ENCODE data around the gene MAN1A1. TPM values are rescaled to one million over a fixed set of nuclear protein-coding genes. Genes with fewer than 3 reads are reported as not detected.

MAN1A1 gene
- total RNA-seq, 1 experiment from 2014 or later = 14.1 TPM

DNA sequence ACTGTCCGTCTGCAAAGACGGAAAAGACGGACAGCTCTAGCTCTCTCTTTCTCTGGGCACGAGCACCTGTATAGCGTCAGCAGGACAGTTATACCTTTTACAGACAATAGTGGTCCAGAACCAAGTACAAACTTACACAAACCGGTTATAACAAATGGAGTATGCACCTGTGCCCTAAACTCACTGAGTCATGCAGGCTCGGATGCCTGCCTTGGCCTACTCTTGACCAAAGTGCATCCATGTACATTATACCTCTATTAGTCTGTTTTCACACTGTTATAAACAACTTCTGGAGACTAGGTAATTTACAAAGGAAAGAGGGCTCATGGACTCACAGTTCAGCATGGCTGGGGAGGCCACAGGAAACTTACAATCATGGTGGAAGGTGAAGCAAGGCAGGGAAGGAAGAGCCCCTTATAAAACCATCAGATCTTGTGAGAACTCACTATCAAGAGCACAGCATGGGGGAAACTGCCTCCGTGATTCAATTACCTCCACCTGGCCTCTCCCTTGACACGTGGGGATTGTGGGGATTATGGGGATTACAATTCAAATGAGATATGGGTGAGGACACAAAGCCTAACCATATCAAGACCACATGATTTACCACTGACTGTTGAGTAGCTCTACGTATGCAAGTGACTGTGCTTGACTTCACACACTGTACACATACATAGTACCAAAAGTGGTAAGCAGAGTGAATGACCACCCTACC, 23.1 kb downstream of the MAN1A1 start:
- DNase-seq (ENCODE audit: low spot score) = no peak

DNA sequence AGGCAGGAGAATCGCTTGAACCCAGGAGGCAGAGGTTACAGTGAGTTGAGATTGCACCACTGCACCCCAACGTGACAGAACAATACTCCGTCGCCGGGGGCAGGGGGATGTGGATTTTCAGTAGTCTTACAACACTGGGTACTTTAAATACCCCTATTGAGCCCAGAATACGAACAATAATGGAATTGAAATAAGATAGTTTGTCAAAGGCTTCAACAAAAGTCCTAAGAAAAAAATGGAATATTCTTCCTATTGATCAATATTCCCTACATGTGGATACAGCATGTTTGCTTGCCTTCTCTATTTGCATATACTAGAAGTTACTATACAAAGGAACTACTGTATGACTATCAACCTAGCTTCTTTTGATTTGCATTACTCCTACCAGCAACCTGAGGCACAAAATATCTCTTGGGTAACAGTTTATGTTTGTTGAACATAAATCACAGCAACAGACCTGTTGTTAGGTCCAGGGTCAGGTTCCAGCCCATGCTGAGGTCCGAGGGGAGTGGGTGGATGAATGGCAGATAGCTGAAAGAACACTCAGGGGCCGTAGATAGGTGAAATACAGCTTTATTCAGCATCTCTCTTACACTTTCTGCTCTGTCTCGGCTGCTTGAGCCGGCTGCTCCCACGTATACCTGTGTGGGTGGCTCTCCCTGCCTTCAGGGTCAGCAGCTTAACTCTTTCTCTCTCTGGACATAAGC, 23.8 kb downstream of the MAN1A1 start:
- DNase-seq (ENCODE audit: low spot score) = no peak

DNA sequence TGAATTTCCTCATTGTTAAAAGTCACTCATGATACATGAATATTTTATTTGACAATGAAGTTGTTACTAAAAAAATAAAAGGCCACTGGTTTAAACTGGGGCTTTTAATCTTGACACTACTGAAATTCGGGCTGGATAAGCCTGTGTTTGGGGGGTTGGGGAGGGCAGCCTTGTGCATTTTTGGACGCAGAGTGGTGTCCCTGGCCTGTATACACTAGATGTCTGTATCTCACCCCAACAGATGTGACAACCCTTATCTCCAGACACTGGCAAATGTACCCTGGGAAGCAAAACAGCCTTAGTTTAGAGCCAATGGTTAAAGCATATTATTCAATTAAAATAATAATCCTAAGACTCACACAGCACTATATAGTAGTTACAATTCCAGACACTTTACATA, 24.8 kb downstream of the MAN1A1 start:
- no peak for DNase-seq (ENCODE audit: low spot score)

DNA sequence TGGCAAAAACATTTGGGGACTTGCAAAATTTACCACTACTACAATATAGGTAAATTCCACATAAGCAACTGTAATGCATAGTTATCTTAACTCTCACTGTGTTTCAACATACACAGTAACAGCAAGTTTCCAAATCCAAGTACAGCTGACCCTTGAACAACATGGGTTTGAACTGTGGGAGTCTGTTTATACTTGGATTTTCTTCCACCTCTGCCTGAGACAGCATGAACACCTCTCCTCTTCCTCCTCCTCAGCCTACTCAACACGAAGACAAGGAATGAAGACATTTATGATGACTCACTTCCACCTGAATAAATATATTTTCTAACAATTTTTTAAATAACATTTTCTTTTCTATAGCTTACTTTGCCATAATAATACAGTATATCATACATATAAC, 25.6 kb downstream of the MAN1A1 start:
- DNase-seq (ENCODE audit: low spot score) = no peak

DNA sequence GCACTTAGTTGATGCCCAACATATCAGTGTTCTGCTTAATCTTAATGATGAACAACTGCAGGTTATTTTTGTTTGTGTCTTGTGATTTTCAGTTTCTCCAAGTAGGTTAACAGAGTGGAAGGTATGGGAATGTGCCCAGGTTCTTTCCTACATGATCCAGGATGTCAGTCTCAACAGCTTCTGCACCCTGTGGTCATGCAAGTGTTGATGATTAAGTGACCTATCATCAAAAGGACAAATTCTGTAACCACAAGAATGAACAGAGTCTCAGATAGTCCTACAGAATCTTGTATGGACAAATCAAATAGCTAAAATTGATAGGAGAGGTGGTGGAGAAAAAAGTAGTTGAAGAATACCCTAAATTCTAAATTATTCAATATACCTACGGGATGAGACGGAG, 26.1 kb downstream of the MAN1A1 start:
- DNase-seq (ENCODE audit: low spot score) = no peak

DNA sequence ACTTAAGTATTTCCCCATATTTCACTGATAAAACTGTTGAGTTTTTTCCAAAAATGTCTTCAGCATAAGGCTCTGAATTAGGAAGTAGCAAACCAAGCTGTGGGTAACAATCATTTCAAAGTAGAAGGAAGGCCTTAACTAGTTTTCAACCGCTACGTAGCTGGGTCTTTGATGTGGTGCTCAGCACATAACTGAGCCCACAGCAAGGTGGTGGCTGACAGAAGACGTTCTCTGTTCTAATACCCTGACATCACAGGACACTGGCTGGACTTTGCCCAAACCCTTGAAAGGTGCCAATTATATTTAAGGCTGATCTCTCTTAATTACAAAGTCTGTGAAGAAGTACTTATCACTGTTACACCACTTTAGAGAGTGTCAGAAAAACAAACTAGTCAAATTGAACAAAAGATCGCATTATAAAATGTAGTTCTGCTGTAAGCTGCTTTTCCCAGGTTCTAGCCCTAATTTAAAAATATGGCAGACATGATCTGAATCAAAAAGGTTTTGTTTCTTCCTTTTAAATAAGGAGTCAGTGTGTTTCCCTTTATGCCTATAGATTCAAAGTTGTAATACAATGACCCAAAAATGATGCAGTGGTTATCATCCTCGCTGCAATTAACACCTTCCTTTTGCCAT, 26.7 kb downstream of the MAN1A1 start:
- DNase-seq (ENCODE audit: low spot score) = no peak

DNA sequence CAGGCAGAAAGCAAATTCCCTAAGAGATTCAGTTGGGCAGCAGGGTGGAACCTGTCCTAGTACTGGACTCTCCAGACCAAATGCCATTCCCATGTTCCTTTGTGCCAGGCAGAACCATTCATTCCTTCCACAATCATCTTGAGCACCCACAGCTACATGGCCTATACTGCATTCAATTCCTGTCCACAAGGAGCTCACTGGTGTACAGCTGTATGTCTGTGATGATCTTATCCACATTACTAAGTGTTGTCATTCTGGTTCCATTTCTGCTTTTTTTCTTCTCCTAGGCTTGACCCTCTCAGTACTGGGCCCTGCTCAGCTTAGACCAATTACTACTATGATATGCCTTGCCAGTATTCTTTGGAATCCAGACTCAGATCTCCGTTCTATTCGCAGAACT, 27.5 kb downstream of the MAN1A1 start:
- DNase-seq (ENCODE audit: low spot score) = no peak

DNA sequence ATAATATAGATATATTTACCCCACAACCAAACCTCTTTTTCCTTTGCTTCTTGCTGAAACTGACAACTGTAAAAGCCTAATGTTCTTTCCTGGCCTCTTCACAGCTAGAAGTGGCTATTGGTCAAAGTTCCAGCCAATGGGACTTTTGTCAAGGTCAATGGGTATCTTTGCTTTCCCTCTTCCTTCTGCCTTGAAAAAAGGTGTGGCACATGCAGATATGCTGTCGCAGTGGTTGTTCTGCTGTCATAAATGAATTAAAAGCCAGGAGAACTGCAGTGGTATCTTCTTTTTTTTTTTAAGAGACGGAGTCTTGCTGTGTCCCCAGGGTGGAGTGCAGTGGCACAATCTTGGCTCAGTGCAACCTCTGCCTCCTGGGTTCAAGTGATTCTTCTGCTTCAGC, 29.9 kb downstream of the MAN1A1 start:
- DNase-seq (ENCODE audit: low spot score) = no peak

DNA sequence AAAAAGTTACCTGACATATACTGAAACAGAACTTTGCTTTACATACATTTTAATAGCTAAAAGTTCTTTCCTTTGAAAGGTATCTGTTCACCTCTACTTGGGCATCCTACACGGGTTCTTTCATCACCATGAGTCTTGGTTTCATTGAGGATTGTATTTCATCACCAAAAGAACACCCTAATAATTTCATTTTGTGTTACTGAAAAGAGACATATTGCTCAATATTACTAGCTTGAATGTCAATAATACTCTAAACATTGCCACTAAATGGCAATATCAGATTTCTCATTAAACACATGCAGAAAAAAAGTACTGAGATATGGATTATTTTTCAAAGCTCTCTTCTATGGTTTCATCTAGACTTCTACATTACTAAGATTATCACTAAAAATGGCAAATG, 30.8 kb downstream of the MAN1A1 start:
- DNase-seq (ENCODE audit: low spot score) = no peak

DNA sequence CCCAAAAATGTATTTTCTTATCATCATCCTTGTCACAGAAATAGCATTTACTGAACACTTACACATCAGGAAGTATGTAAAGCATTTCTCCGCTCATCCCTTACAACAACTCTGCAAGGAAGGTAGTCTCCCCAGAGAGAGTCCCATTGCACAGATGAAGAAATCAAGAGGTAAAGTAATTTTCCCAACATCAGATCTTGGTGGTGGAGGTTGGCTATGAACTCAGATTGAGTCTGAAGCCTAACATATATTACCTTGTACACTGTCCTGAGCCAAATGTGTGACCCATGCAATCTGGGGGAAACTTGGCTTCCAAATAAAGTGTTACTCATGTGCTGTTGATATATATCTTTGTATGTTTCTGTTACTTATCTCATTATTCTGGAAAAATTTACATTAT, 31.4 kb downstream of the MAN1A1 start:
- no peak for DNase-seq (ENCODE audit: low spot score)

DNA sequence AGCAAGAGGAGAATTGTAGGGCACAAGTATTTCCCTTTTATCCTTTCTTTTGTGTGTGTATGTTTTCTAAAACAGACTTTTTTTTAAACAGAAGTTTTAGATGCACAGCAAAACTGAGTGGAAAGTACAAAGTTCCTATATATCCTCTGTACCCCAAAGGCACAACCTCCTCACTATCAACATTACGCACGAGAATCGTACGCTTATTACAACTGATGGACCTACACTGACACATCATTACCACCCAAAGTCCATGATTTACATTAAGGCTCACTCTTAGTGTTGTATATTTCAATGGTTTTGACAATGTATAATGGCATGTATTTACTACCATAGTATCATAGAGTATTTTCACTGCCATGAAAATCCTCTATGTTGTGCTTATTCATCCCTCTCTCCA, 32.6 kb downstream of the MAN1A1 start:
- DNase-seq (ENCODE audit: low spot score) = no peak

DNA sequence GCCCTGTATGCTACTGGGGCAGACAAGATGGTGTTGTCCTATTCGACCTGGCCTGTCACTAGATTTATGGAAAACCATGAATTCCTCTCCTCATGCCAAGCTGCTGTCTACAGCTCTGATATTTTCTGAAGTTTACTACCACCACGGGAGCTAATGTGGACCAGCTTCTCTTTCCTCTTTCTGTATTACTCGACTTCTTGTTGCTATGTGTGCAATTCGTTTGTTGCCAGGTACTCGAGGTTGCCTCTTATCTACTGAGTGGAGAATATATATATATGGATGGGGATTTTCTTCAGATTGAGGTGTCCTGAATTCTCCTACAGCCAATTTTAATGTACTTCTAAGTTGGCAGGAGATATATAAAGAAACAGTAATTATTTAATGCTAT, 34.7 kb downstream of the MAN1A1 start:
- no peak for DNase-seq (ENCODE audit: low spot score)

DNA sequence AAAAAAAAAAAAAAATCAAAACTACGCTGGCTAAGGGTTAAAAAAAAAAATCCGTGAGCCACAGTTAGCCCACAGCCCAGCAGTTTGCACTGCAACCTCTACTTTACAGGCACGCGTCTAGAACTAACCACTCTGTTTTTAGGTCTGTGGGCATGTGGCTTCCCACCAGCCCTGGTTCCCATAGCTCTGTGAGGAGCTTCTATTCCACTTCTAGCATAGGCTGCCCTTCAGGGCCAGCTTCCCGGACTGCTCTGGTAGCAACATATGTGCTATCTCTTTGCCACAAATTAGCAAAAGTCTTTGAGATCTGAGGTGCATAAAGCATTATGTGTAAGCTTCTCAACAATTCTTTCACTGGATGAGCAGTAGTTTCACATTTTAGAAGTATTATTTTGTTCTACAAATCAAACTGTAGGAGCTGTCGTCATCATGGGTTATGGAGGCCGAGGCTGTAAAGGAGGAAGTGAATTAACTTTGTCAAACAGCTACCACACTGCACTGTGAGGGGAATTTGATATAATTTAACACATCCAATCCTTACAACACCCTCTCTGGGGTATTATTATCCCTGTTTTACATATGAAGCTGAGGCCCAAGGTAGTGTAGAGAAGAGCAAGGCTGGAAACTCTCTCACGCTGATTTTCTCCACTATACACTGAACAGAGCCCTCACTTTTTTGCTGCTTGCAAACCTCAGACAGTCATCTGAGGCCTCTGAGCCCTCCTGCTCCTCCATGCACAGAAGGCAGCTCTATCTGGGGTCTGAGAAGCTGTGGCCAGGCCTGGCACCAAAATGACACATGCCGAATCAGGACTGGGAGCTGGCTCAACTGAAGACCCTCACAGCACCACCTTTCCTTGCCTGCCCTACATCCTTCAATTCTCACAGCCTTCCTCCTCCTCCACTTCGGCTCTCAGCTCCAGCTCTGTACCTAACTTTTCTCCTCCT, 35.4 kb downstream of the MAN1A1 start:
- no peak for DNase-seq (ENCODE audit: low spot score)

DNA sequence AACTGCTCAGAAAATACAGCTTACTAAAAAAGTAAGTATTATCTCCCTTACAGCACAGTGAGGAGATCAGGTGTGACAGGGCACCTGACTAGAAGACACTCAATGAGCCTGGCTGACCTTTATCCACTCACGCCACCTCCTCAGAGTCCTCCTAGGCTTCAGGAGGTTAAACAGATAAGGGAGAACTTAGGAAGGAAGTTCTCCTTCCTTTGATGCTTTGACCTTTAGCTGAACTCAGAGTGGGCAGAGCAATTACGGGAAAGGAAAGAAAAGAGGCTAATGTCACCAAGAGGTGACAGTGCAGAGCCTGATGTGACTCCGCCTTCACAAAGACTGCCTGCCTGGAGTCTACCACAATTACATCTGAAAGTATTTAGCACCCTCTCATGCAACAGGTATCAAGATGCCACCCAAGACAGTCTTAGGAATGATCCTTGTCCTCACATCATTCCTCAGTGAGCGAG, 36.7 kb downstream of the MAN1A1 start:
- DNase-seq (ENCODE audit: low spot score) = no peak

DNA sequence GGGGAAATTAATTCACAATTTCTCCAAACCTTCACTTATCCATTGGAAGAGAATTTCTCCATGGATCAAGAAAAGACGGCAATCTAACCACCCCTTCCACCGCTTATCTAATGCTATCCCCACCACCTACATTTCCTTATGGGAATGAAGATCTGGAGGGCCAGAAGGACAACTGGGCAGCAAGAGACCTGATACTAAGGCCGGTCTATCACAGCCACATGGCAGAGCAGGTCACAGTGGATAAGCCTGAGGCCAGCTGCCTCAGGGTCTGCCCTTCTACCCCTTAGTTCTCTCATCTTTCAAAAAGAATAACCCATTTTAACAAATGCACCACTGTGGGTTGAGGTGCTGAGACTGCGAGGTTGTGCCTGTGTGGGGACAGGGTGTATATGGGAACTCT, 37.1 kb downstream of the MAN1A1 start:
- DNase-seq (ENCODE audit: low spot score) = no peak

DNA sequence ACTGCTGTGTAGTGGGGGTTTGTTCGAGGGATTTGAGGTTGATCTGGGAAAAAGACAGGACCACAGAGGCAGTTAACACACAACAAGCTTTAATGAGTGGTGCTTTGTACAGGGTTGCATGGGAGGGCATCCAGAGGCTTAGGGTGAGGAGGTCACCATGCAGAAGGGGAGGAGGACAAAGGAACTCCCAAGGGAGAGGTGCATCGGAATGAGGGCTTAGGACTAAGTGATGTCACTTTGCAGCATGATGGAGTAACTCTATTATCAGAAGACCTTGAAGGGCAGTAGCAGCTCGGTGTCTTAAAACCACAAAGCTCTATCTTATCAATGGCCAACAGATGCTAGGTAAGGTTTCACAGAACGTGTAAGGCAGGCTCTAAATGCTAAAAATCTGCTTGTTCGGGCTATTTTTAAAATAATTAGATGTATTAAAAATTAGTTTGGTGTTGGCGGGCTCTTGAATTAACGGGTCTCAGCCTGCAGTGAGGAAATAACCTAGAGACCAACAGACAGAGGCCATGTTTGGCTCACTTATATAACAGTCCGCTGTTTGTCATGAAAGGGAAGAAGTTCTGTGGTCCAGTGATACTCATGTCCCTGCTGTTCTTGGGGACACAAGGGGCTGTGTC, 37.9 kb downstream of the MAN1A1 start:
- no peak for DNase-seq (ENCODE audit: low spot score)

DNA sequence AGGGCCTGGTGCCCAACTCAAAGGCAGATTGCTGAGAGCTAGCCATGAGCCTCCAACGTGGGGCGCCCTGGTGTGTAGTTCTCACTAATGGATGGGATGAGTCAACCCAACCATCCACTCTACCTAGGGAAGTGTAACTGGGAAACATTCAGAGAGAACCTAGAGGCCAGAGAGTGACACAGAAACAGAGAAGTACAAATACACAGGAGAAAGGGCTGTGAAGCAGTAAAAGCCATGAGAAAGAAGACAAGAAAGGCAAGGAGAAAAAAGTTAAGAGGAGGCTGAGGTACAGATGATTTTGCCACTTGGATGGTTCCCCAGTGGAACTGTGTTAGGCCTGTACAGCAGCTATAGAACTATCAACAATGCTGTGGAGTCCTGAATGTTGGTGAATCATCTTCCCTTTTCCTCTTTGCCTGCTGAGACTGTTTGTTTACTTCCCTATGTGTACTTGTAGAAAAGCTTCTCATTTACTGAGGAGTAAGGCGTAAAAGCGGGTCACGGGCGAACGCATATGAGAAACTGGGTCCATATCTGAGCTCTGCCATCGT, 39.0 kb downstream of the MAN1A1 start:
- no peak for DNase-seq (ENCODE audit: low spot score)

DNA sequence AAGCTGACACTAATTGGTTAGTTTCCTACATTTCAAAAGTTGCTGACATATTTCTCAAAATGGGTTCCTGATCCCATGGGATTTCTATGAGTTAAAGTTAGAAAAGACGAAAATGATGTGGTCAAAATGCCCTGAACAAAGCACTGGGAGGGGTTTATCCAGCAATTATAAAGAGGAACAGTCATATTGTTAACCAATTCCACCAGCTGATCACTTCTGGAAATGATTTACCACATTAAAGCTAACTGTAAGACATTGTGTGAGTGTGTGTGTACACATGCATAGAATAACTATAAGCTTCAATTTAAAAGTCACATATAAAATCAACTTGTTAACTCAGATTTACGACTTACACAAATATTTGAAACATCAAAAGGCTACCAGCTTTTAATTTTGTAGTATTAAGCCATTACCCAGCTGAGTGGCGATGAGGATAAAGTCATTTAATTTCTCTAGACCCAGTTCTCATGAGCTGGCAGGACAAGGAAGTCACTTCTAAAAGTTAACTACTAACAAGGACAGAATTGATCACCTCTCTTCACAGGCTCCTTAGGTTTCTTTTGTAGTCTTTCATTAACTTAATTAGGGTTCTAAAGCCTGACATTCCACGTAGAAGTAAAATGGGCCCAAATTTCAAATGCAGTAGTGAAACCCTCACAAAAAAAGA, 40.4 kb downstream of the MAN1A1 start:
- DNase-seq (ENCODE audit: low spot score) = no peak

DNA sequence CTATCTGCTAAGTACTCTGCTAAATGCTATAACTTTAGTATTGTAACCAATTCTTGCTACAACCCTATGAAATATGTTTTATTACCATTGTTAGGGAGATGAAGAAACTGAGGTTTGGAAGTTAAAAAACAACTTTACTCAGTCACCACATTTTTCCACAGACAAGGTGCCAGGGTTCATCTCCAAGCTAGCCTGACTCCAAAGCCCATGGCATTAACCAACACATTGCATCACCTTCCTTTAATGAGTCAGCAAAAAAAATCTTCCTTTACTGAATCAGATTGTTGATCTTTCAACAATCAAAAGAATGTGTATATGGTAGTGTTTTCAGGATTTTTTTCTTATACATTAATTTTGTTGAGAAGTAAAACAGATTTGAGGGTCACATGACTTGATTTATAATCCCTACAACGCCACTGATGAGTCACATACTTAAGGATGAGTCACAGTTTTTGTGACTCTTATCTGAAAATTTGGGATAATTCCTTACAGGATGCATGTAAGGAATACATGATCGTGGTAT, 41.5 kb downstream of the MAN1A1 start:
- DNase-seq (ENCODE audit: low spot score) = peak; percentile 13

DNA sequence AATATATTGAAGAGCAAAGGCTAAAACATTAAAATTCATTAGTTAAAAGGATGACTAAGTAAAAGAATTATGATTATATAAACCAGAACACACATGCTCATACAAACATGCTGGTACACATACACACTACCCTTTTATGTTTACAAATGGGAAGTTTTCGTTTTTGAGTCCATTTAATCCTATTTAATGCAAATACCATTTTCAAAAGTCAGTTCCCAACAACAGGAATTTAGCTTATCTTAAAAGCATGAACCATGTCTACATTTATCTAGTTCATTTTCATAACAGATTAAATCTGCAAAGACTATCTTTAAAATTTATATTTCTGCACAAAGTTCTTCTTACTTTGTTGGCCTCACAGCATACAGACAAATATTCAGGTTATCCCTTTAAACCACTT, 42.5 kb downstream of the MAN1A1 start:
- no peak for DNase-seq (ENCODE audit: low spot score)

Data from H4 (cell line).